Measurements from ENCODE around the gene SUMF1.

The SUMF1 gene

DNA sequence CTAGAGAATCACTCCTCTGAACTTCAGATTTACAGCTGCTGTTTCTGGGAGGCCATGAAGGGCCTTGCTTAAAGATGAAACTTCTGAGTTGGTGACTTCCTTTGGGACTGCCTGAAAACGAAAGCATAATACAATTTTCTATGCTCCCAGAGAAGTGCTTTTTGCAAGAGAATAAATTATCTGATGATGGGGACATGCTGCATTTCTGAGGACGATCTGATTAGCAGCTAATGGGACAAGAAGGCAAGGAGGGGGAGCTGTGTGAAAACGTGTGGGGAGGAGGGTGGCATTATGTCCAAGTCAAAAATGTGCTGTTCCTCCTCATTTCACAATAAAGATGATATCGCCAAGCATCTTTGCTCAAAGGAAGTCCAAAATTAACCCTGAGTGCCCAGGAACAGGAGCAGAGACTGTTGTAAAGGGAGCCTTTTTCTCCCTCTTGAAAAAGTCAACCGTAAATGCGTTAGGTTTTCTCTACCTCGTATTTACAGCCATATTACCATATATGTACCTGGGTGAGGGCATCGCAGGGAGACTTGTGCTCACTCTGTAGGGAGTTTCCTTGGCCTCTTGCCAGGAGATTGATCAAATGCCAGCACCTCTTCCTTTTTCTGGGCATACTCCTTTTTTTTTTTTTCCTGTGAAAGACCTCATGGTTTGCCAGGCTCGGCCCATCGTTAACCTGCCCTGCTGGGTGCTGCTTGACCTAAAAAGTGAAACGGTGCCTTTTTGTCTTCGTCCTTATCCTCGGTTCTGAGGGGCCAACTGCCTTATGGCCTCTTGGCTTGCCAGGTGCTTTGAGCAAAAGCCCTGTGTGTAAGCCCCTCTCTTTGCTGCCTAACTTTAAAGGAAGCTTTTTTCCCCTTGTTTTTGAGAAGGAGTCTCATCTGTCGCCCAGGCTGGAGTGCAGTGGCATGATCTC lies 37.5 kb upstream of the SUMF1 start:
- ATAC-seq (peak; percentile 76), DNase-seq (ENCODE audit: low spot score in 2 of 2) (peak in 1 of 2 donors; percentile 67)
- Mint-ChIP-seq H3K36me3 (peaks cover 20% of the 10 kb centered on the region), H3K9me3 (no peaks in the 10 kb centered on the region), H3K4me3 (peak overlapping the region; percentile 82), H3K27ac (peak overlapping the region; percentile 97), H3K4me1 (peaks cover 45% of the 10 kb centered on the region)

DNA sequence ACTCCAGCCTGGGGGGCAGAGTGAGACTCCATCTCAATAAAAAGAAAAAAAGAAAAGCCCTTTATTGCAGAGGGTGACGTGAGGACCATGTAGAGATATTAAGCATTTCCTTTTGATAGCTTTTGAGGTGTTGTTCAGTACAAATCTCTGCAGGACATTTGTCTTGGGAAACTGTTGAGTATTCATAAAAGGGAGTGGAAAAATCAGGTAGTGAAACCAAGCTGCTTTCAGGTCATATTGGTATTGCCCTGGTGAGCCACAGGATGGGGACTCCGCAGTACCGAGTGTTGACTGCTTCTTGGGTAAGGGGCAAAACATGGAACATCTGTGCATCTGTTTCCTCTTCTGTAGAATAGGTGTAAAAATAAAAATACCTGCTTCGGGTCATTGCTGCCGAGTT lies 36.0 kb upstream of the SUMF1 start:
- Mint-ChIP-seq H3K9me3 (no peaks in the 10 kb centered on the region), H3K4me1 (peaks cover 47% of the 10 kb centered on the region), H3K27ac (peak overlapping the region; percentile 51), H3K4me3 (peak overlapping the region; percentile 82), H3K36me3 (peaks cover 27% of the 10 kb centered on the region)
- DNase-seq (ENCODE audit: low spot score in 2 of 2), result no peak
- no peak for ATAC-seq

- Mint-ChIP-seq H3K4me1 (peaks cover 44% of the 10 kb centered on the region), H3K27ac (peak overlapping the region; percentile 14), H3K36me3 (peaks cover 38% of the 10 kb centered on the region), H3K9me3 (no peaks in the 10 kb centered on the region), H3K4me3 (no peak overlapping the region)
- ATAC-seq (no peak), DNase-seq (ENCODE audit: low spot score in 2 of 2) (no peak)
Observed at GRCh38 chr3:4501927-4502326, 34.9 kb upstream of the SUMF1 start.

- peaks cover 45% of the 10 kb centered on the region for H3K4me1 Mint-ChIP-seq
- peak overlapping the region; percentile 14 for H3K27ac Mint-ChIP-seq
- peaks cover 42% of the 10 kb centered on the region for H3K36me3 Mint-ChIP-seq
Observed at GRCh38 chr3:4501437-4501836, 34.4 kb upstream of the SUMF1 start.

DNA sequence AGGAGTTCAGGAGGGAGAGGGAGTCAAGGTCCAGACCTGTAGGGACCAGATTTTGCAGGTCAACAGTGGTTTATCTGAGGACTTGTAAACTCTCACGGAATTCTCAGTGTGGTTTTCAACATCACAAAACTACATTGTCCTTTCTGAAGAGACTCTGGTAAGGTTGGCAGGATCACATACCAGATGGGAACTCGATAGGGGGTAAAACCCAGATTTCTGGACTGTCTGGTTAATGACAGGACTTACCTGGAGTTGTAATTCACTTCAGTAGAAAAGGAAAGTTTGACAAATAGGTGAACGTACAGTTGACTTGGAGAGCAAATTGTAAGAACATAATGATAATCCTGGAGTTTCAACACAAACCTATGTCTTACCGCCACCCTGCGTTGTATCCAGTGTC lies 31.4 kb upstream of the SUMF1 start:
- Mint-ChIP-seq H3K4me3 (no peak overlapping the region), H3K36me3 (peaks cover 66% of the 10 kb centered on the region), H3K9me3 (no peaks in the 10 kb centered on the region), H3K4me1 (peaks cover 45% of the 10 kb centered on the region), H3K27ac (no peak overlapping the region)
- DNase-seq (ENCODE audit: low spot score in 2 of 2), result no peak
- no peak for ATAC-seq

More at GRCh38 chr3:4501437-4501836, 34.4 kb upstream of the SUMF1 start:
- ATAC-seq (no peak), DNase-seq (ENCODE audit: low spot score in 2 of 2) (no peak)
- Mint-ChIP-seq H3K4me3 (no peak overlapping the region), H3K9me3 (no peaks in the 10 kb centered on the region)

DNA sequence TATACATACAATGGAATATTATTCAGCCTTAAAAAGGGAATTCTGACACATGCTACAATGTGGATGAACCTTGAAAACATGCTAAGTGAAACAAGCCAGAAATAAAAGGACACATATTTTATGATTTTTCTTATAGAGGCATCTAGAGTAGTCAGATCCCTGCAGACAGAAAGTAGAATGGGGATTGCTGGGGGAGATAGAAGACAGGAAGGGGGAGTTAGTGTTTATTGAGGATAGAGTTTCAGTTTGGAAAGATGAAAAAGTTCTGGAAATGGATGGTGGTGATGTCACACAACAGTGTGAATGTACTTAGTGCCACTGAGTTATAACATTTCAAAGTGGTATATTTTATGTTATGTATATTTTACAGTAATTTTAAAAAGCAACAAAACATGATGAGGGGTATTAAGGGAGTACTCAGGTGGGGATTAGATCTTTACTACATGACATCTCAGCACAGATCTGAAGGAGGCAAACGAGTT lies 30.8 kb upstream of the SUMF1 start:
- Mint-ChIP-seq H3K4me1 (peaks cover 42% of the 10 kb centered on the region), H3K27ac (no peak overlapping the region)
- ATAC-seq, result no peak

DNA sequence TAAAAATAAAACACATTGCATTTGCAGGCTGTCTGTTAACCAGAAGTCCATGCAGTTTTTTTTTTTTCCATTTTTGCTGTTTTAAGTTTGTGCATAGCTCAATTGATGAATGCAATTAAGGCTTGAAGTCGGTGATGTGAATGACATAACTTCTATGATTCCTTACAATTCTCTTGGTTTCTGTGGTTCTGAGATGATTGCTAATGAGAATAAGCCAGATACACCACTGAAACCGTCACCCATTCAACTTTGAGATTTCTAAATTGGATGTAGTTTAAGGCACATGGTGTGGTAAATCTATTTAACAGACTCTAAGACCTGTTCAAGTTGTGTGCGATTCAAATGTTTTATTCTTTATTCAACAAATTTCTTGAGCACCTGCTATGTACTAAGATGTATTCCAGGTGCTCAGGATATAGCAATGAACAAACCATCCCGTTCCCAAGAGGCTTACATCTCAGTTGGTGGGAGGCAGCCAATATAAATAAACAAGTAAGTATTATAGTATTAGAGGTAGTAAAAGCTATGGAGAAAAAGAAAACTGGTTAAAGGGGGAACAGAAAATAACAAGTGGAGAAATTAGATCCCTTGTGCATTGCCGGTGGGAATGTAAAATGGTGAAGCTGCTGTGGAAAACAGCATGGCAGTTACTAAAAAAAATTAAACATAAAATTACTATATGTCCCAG lies 30.1 kb upstream of the SUMF1 start:
- no peak for ATAC-seq
- H3K4me3 Mint-ChIP-seq, result no peak overlapping the region
- H3K36me3 Mint-ChIP-seq, result peaks cover 72% of the 10 kb centered on the region
- no peak for DNase-seq (ENCODE audit: low spot score in 2 of 2)
- no peaks in the 10 kb centered on the region for H3K9me3 Mint-ChIP-seq
- H3K4me1 Mint-ChIP-seq, result peaks cover 45% of the 10 kb centered on the region
- no peak overlapping the region for H3K27ac Mint-ChIP-seq

More for the DNA sequence above, 30.8 kb upstream of the SUMF1 start:
- Mint-ChIP-seq H3K9me3 (no peaks in the 10 kb centered on the region), H3K36me3 (peaks cover 72% of the 10 kb centered on the region), H3K4me3 (no peak overlapping the region)
- DNase-seq (ENCODE audit: low spot score in 2 of 2), result no peak

- no peaks in the 10 kb centered on the region for H3K9me3 Mint-ChIP-seq
- no peak for ATAC-seq
- H3K36me3 Mint-ChIP-seq, result peaks cover 67% of the 10 kb centered on the region
- H3K4me1 Mint-ChIP-seq, result peaks cover 53% of the 10 kb centered on the region
- peak overlapping the region; percentile 95 for H3K4me3 Mint-ChIP-seq
- DNase-seq (ENCODE audit: low spot score in 2 of 2), result no peak
- H3K27ac Mint-ChIP-seq, result peak overlapping the region; percentile 94
Observed at GRCh38 chr3:4496087-4496452, 29.0 kb upstream of the SUMF1 start.

- Mint-ChIP-seq H3K4me1 (peaks cover 57% of the 10 kb centered on the region), H3K36me3 (peaks cover 61% of the 10 kb centered on the region), H3K4me3 (peak overlapping the region; percentile 95), H3K9me3 (no peaks in the 10 kb centered on the region), H3K27ac (peak overlapping the region; percentile 94)
- DNase-seq (ENCODE audit: low spot score in 2 of 2), result no peak
- ATAC-seq, result no peak
Observed at GRCh38 chr3:4495294-4496086, 28.4 kb upstream of the SUMF1 start.

DNA sequence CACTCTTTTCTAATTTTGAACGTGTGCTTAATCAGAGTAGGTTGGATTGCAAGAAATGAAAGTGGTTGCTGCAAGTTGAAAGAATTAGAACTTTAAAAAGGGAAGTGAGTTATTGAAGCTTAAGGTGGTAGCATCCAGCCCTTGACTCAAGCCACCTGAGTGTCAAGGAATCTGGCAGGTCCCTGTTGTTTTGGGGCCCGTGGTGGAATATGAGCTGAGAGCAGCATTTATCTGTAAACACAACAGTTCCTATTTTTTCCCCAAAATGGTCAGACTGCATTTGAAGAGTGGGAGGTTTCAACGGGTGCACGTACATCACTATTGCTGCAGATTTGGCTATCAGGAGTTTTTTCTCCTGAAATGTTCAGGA lies 27.8 kb upstream of the SUMF1 start:
- peak overlapping the region; percentile 95 for H3K4me3 Mint-ChIP-seq
- H3K36me3 Mint-ChIP-seq, result peaks cover 55% of the 10 kb centered on the region
- no peaks in the 10 kb centered on the region for H3K9me3 Mint-ChIP-seq
- DNase-seq (ENCODE audit: low spot score in 2 of 2), result no peak
- H3K27ac Mint-ChIP-seq, result peak overlapping the region; percentile 94
- no peak for ATAC-seq
- H3K4me1 Mint-ChIP-seq, result peaks cover 57% of the 10 kb centered on the region

- Mint-ChIP-seq H3K4me1 (peaks cover 57% of the 10 kb centered on the region), H3K4me3 (peak overlapping the region; percentile 95)
Observed at GRCh38 chr3:4493941-4494894, 27.1 kb upstream of the SUMF1 start.

GRCh38 chr3:4493014-4493940 lies 26.2 kb upstream of the SUMF1 start, which contains the start of gene ITPR1:
ITPR1 (plus strand) TSS chr3:4493348; CDS start chr3:4516492, 23,144 bp downstream.
- peak; percentile 96 for ATAC-seq
- Mint-ChIP-seq H3K9me3 (no peaks in the 10 kb centered on the region), H3K36me3 (peaks cover 46% of the 10 kb centered on the region), H3K27ac (peak within 1 kb of the TSS; percentile 94), H3K4me3 (peak within 1 kb of the TSS; percentile 95), H3K4me1 (peaks cover 55% of the 10 kb centered on the region)
- DNase-seq (ENCODE audit: low spot score in 2 of 2), result peak; percentile 90 to 98

More at GRCh38 chr3:4493941-4494894, 27.1 kb upstream of the SUMF1 start:
- DNase-seq (ENCODE audit: low spot score in 2 of 2) (peak in 1 of 2 donors; percentile 62), ATAC-seq (no peak)
- H3K9me3 Mint-ChIP-seq, result no peaks in the 10 kb centered on the region
- peak overlapping the region; percentile 94 for H3K27ac Mint-ChIP-seq
- peaks cover 51% of the 10 kb centered on the region for H3K36me3 Mint-ChIP-seq

Data from stimulated activated effector memory CD8-positive, alpha-beta T cell treated with anti-CD3 and anti-CD28 coated beads, Interleukin-12 subunit alpha, Interleukin-12 subunit beta, amount 100 ng/mL, for 72 hours (primary cell).